Measurements from ENCODE around the gene EDEM1.
"Not testable (repeated sequence)": the region's sequence is repeated elsewhere in the genome, so short reads cannot be mapped to it uniquely, and the experiment has no call there.

The EDEM1 gene

GRCh38 chr3:5187156-5187919, at the start of gene EDEM1:
EDEM1 (plus strand) TSS chr3:5187707; CDS start chr3:5187806, 99 bp downstream.
- peak; percentile 94 for DNase-seq (ENCODE audit: low read depth)

DNA sequence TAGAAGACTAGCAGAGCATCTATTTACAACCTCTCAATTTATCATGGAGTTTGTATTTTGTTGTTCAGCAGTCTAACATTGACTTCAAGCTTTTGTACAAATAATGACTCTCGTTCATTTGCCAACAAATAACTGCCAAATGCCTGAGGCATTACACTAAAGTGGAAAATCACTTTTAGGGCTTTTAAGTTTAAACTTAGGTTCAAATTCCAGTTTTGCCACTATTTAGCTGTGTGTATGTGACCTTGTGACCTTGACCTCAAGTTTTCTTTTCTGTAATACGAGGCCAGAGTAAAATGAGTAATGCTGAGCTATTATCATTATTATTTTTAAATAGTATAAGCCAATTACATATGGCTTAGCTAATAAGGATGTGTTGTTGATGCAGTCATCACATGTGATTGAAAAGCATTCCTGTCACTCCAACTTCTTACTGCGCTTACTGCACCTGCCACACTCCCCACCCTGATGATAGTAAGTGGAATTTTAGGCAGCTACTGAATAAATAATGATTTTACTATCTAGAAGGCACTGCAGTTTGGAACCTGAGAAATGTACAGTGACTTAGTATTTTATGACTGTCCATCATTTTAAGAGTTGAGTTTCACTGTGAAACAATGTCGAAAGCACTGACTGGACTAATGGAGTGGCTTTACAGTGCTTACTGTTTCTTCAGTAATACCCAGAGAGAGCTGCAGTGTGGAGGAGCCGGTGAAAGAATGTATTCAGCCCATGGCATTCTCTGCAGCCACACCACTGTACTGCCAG, 49.1 kb upstream of the EDEM1 start:
- DNase-seq (ENCODE audit: low read depth): no peak

- DNase-seq (ENCODE audit: low read depth): no peak
Measured at GRCh38 chr3:5140230-5140621, 47.3 kb upstream of the EDEM1 start.

DNA sequence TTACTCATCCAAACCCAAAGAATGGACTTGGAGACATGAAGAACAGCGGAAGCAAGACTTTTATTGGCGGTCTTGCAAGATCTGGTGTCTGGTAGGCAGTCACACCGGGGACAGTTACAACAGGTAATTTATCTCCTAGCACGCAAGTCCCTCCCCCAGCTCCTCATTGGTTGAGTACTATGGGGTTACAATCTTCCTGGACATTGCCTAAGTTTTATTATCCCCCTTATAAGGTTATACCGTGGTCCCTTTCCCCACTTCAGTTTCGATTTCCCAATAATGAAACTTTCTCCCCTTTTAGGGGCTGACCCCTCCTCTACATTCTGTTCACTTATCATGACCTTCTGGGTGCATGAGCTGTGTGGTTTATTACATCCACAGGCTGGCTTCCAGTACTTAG, 46.7 kb upstream of the EDEM1 start:
- DNase-seq (ENCODE audit: low read depth): no peak

DNA sequence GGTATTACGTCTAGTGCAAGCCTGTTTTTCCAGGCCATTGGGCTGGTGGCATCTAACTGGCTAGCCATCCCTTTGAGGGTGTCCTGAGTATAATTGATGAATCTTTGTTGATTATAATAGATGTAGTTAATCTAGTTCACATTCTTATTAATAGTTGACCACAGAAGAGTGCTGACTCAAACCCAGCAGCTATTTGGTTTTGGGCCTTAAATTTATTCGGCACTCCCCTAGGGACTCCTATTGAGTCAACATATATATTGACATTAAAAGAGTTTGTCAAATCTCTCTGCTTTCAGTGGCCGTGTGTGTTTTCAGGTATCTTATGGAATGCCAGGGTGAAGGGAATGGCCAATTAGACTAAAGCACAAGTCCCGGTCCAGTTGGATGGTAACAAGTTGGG, 45.7 kb upstream of the EDEM1 start:
- DNase-seq (ENCODE audit: low read depth): no peak

GRCh38 chr3:5143464-5143863, 44.0 kb upstream of the EDEM1 start:
- no peak for DNase-seq (ENCODE audit: low read depth)

DNA sequence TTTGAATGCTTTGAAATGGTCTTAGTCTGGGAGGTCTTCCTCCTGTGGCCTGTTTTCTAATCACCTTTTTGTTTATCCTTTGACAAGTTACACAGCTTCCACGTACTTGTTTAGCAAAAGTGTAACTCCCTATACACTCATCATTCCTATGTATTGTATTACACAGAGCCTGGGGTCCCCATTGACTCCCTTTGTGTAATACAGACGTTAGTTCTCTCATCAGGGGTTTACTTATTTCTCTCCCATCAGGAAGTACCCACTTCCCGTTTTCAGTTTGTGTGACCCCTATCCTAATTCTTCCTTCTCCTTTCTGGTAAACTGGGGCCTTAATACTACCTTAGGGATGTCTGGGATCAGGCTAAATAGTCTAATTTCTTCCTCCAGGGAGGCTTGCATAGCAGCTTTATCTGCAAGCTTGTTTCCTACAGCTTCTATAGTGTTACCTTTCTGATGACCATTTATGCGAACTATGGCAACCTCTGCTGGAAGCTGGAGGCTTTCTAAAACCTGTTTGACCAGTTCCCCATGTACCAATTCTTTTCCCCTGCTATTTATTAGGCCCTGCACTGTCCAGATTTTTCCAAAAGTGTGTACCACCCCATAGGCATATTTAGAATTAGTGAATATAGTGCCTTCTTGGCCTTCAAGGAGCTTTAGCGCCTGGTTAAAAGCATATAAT, 43.1 kb upstream of the EDEM1 start:
- no peak for DNase-seq (ENCODE audit: low read depth)

- no peak for DNase-seq (ENCODE audit: low read depth)
Measured at GRCh38 chr3:5145120-5145519, 42.4 kb upstream of the EDEM1 start.

- DNase-seq (ENCODE audit: low read depth): not testable (repeated sequence)
Measured at GRCh38 chr3:5147152-5147551, 40.4 kb upstream of the EDEM1 start.

DNA sequence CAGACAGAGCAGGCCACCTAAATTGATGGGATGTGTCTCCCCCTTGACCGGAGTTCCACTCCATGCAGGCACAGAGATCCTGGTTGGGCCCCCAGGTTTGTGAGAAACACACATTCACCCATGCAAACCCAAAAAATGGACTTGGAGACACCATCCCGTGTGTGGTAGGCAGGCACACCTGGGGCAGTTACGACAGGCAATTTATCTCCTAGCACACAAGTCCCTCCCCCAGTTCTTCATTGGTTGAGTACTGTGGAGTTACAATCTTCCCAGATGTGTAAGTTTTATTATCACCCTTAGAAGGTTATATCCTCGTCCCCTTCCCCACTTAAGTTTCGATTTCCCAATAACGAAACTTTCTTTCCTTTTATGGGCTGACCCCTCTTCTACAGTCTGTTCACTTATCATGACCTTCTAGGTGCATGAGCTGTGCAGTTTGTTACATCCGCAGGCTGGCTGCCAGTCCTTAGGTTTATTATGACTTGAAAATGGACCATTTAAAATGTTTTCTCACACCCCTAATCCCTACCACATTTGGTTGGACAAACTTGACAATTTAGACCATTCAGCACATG, 38.1 kb upstream of the EDEM1 start:
- DNase-seq (ENCODE audit: low read depth): no peak

DNA sequence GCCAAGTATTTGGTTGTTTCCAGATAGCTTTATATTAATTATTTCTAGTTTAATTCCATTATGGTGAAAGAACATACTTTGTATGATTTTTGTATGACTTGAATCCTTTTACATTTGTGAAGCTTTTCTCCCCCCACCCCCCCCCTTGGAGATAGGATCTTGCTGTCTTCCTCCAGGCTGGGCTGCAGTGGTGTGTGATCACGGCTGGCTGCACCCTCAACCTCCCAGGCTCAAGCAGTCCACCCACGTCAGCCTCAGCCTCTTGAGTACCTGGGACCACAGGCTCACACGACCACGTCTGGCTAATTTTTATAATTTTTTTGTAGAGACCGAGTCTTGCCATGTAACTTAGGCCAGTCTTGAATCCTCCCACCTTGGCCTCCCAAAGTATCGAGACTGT, 35.9 kb upstream of the EDEM1 start:
- no peak for DNase-seq (ENCODE audit: low read depth)

- DNase-seq (ENCODE audit: low read depth): no peak
Measured at GRCh38 chr3:5153074-5153473, 34.4 kb upstream of the EDEM1 start.

GRCh38 chr3:5155241-5155640, 32.3 kb upstream of the EDEM1 start:
- no peak for DNase-seq (ENCODE audit: low read depth)

GRCh38 chr3:5160321-5160720, 27.2 kb upstream of the EDEM1 start:
- no peak for DNase-seq (ENCODE audit: low read depth)

DNA sequence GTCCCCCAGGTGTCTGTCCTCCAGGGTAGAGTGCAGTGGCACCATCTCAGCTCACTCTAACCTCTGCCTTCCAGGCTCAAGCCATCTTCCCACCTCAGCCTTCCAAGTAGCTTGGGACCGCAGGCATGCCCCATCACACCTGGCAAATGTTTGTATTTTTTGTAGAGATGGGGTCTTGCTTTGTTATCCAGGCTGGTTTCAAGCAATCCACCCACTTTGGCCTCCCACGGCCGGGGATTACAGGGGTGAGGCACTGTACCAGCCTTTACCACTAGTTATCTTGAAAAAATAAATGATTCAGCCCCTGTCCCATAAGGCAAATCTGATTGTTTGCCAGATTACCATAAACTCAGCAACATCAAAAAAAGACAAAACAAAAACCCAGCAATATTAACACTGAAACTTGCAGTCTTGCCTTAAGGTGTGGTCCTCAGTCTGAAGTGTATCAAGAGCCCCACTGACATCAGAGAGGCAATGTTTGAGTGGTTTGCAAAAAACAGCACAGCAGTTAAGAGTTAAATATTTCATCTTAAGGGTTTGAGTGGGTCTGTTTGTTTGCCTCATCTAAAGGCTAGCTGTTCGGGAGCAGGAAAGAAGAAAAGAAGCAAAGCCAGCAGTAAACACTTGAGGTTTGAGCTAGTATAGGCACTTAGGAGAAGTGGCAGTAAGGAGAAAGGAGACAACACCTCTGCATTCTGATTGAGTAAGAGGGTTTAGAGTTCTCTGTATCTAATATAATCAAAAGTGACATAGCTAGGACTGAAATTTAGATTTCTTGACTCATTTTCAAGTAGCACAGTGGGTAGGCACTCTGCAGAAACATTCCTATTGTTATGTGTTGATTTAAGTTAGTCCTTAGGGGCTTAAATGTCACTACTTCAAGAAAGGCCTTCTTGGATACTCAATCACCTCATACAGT, 26.3 kb upstream of the EDEM1 start:
- DNase-seq (ENCODE audit: low read depth): no peak

DNA sequence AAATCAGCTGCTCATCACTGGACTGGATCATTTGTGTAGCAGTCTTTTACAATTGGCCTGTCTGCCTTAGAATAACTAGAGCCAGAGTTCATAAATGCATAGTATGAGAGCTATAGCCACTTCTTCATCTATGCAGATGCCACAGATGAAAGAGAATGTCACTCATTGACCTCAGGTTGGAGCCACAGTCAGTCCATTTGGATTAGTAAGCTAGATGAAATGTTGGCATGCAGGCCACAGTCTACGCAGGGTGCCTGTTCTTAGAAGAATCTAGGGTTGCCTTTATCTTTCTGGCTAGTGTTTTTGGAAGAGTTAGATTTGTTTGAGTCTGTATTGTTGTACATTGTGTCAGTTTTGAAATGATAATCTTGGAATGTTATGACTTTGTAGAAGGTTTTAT, 25.4 kb upstream of the EDEM1 start:
- DNase-seq (ENCODE audit: low read depth): no peak

DNA sequence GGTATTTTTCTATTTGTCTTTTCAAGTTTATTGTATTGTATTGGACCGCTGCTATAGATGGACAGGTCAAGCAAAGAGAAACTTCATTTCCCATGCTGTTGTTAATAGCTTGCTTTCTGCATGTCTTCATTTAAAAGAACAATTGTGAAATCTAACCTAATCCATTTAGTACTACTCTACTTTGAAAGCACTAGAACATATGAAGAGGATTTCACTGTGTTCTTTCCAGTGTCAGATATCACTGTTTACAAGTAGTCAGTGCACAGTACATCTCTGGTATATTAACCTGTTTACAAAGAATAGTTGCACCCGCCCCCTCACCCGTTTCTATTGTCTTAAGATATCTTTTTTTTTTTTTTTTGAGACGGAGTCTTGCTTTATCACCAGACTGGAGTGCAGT, 21.8 kb upstream of the EDEM1 start:
- DNase-seq (ENCODE audit: low read depth): no peak

- no peak for DNase-seq (ENCODE audit: low read depth)
Measured at GRCh38 chr3:5166846-5167245, 20.7 kb upstream of the EDEM1 start.

- no peak for DNase-seq (ENCODE audit: low read depth)
Measured at GRCh38 chr3:5168110-5168509, 19.4 kb upstream of the EDEM1 start.

DNA sequence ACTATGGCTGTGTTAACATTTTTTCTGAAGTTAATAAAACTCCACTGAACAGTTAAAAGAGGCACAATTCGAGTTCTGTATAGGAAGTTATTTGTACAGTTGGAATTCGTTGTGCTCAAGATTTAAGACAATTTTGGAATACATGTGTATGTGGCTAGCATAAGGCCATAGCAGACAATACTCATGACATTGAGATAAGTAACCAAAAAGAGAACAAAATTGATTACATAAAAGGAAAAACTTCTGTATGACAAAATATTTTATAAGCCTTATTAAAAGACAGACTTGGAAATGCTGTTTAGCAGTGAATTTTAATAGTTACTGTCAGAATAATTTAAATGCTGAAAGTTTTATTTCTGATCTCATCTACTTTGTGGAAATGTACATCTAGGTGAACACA, 17.7 kb upstream of the EDEM1 start:
- no peak for DNase-seq (ENCODE audit: low read depth)

DNA sequence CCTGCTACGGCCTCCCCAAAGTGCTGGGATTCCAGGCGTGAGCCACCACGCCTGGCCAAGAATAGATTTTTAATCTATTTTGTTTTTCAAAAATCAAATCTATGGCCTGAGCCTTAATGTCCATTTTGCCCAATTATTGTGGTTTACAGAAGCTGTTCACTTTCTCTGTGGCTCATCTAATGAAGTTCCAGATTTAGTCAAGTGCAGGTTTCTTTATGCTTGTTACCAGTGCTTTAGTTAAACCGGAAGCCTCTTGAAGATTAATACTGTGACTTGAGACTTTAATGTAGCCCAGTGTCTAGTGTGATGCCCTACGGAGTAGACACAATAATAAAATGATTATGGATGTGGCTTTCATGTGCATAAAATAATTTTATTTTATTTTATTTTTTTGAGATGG, 16.5 kb upstream of the EDEM1 start:
- DNase-seq (ENCODE audit: low read depth): no peak

DNA sequence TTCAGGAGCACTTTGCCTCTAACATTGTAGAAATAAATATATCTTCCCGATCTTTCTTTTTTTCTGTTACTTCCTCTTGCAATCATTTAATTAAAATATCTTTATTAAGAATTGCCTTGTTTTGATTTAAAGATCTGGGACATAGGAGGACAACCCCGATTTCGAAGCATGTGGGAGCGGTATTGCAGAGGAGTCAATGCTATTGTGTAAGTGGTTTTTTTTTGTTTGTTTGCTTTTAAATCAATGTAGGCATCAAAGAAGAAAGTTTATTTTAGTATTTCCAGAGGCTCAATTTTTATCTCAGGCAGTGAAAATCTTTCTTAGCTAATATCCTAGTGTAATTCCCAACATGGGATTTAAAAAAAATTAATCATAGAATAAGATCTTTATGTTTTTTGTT, 15.5 kb upstream of the EDEM1 start:
- no peak for DNase-seq (ENCODE audit: low read depth)

All from GM04504 (cell line).